ENCODE measurements around the gene DGKA. TPM values are rescaled to one million over a fixed set of nuclear protein-coding genes. Genes with fewer than 3 reads are reported as not detected.

Gene DGKA
- total and polyA plus RNA-seq, 2 of the 13 experiments (the other 11 are each of a cell fraction or from before 2014, with no cell fraction given): 2.4 to 5.4 TPM

- TF ChIP-seq, protein P1, sequence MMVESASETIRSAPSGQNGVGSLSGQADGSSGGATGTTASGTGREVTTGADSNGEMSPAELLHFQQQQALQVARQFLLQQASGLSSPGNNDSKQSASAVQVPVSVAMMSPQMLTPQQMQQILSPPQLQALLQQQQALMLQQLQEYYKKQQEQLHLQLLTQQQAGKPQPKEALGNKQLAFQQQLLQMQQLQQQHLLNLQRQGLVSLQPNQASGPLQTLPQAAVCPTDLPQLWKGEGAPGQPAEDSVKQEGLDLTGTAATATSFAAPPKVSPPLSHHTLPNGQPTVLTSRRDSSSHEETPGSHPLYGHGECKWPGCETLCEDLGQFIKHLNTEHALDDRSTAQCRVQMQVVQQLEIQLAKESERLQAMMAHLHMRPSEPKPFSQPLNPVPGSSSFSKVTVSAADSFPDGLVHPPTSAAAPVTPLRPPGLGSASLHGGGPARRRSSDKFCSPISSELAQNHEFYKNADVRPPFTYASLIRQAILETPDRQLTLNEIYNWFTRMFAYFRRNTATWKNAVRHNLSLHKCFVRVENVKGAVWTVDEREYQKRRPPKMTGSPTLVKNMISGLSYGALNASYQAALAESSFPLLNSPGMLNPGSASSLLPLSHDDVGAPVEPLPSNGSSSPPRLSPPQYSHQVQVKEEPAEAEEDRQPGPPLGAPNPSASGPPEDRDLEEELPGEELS (CRISPR knock-in tag; IDR thresholded peaks at IDR 0.05): peak; percentile 81; the same call in 1 of the 2 replicates
- no peak for TF ChIP-seq MTA1 (CRISPR knock-in tag; IDR thresholded peaks at IDR 0.05; ENCODE audit: borderline replicate concordance)
- TF ChIP-seq ZNF563 (CRISPR knock-in tag; IDR thresholded peaks at IDR 0.05): peak; percentile 80; the same call in 1 of the 2 replicates
- TF ChIP-seq ZNF607 (CRISPR knock-in tag; IDR thresholded peaks at IDR 0.05; ENCODE audit: borderline replicate concordance): peak; percentile 94
- TF ChIP-seq ZNF501 (CRISPR knock-in tag; IDR thresholded peaks at IDR 0.05): peak; percentile 93
- TF ChIP-seq CSRNP2 (CRISPR knock-in tag; conservative IDR thresholded peaks at IDR 0.05; ENCODE audit: low read depth): no peak
- TF ChIP-seq SALL2 (CRISPR knock-in tag; IDR thresholded peaks at IDR 0.05): no peak; the same call in none of the 2 replicates
- peak; percentile 99 for TF ChIP-seq NFYC (CRISPR knock-in tag; IDR thresholded peaks at IDR 0.05)
- peak; percentile 45; the same call in 1 of the 2 replicates for TF ChIP-seq ATF3 (CRISPR knock-in tag; IDR thresholded peaks at IDR 0.05)
- TF ChIP-seq CCAR2 (optimal IDR thresholded peaks at IDR 0.05; ENCODE audit: low read depth, low read length): no peak
- TF ChIP-seq ZNF44 (CRISPR knock-in tag; IDR thresholded peaks at IDR 0.05): peak; percentile 50; the same call in 1 of the 2 replicates
- TF ChIP-seq POGK (CRISPR knock-in tag; conservative IDR thresholded peaks at IDR 0.05): peak; percentile 82
- TF ChIP-seq KLF16 (CRISPR knock-in tag; IDR thresholded peaks at IDR 0.05): peak in 1 of 2 experiments; percentile 88; a peak in 2 of 4 replicates
- TF ChIP-seq MYC (CRISPR knock-in tag; IDR thresholded peaks at IDR 0.05; ENCODE audit: borderline replicate concordance): peak; percentile 64; the same call in 1 of the 2 replicates
- TF ChIP-seq, protein P2, sequence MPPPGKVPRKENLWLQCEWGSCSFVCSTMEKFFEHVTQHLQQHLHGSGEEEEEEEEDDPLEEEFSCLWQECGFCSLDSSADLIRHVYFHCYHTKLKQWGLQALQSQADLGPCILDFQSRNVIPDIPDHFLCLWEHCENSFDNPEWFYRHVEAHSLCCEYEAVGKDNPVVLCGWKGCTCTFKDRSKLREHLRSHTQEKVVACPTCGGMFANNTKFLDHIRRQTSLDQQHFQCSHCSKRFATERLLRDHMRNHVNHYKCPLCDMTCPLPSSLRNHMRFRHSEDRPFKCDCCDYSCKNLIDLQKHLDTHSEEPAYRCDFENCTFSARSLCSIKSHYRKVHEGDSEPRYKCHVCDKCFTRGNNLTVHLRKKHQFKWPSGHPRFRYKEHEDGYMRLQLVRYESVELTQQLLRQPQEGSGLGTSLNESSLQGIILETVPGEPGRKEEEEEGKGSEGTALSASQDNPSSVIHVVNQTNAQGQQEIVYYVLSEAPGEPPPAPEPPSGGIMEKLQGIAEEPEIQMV (CRISPR knock-in tag; IDR thresholded peaks at IDR 0.05; ENCODE audit: low read depth): peak; percentile 85
- peak; percentile 72; the same call in 1 of the 2 replicates for TF ChIP-seq ZBTB3 (CRISPR knock-in tag; IDR thresholded peaks at IDR 0.05; ENCODE audit: borderline replicate concordance, low read depth)
- peak; percentile 73; the same call in 1 of the 2 replicates for TF ChIP-seq ZNF225 (CRISPR knock-in tag; IDR thresholded peaks at IDR 0.05)
- TF ChIP-seq, protein P3, sequence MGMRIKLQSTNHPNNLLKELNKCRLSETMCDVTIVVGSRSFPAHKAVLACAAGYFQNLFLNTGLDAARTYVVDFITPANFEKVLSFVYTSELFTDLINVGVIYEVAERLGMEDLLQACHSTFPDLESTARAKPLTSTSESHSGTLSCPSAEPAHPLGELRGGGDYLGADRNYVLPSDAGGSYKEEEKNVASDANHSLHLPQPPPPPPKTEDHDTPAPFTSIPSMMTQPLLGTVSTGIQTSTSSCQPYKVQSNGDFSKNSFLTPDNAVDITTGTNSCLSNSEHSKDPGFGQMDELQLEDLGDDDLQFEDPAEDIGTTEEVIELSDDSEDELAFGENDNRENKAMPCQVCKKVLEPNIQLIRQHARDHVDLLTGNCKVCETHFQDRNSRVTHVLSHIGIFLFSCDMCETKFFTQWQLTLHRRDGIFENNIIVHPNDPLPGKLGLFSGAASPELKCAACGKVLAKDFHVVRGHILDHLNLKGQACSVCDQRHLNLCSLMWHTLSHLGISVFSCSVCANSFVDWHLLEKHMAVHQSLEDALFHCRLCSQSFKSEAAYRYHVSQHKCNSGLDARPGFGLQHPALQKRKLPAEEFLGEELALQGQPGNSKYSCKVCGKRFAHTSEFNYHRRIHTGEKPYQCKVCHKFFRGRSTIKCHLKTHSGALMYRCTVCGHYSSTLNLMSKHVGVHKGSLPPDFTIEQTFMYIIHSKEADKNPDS (CRISPR knock-in tag; IDR thresholded peaks at IDR 0.05): no peak
These were observed 42.8 kb downstream of the DGKA start, which contains the start of gene RAB5B (continued) for GRCh38 chr12:55973599-55974307.
